Common myeloid progenitor, CD34-positive (primary cell): ENCODE measurements around the gene MYO1F.
A peak's percentile ranks its signal among the peaks of the same experiment; 100 is the strongest.

Experiments used
- CTCF ChIA-PET: fragments of 350-600 bp; sonication (Branson Sonifier 250); formaldehyde crosslinking; loops from one replicate; lab custom pipeline; 2021; ENCODE audit warnings: antibody characterized with exemption; lab: Charles Lee
- POLR2A ChIA-PET: fragments of 350-600 bp; sonication (Branson Sonifier 250); formaldehyde crosslinking; loops from one replicate; lab custom pipeline; 2021; ENCODE audit warnings: antibody characterized with exemption; lab: Charles Lee
- DNase-seq, 3 donors: peaks; one replicate each; pipeline versions ENCODE4 v3.0.0 to v3.0.0-alpha.2; 2013
- H3K27ac ChIP-seq, 2 experiments: 1 replicate in 1 of 2; 2 replicates in 1 of 2; pipeline ENCODE4 v1.7.0; 2013; ENCODE audit warnings: inconsistent platforms in 2 of 2, low read length in 2 of 2, mild to moderate bottlenecking in 2 of 2, low read depth in 1 of 2, moderate library complexity in 1 of 2; ENCODE audit not compliant: severe bottlenecking in 2 of 2, insufficient read depth in 1 of 2, poor library complexity in 1 of 2
- H3K27me3 ChIP-seq, 5 experiments: replicated peaks in 2 of 5; 1 replicate in 3 of 5; 2 replicates in 2 of 5; pipeline versions ENCODE4 v1.6.1 to v1.7.0; 2013; ENCODE audit warnings: low read length in 4 of 5, mild to moderate bottlenecking in 2 of 5, moderate library complexity in 2 of 5, inconsistent platforms in 1 of 5; ENCODE audit not compliant: insufficient read depth in 5 of 5, control insufficient read depth in 4 of 5
- H3K36me3 ChIP-seq, 4 experiments: 1 replicate in 2 of 4; 2 replicates in 2 of 4; pipeline versions ENCODE4 v1.6.1 to v1.7.0; 2013; ENCODE audit warnings: low read length in 3 of 4, control low read depth in 1 of 4, mild to moderate bottlenecking in 1 of 4; ENCODE audit not compliant: control insufficient read depth in 4 of 4, insufficient read depth in 4 of 4
- H3K4me1 ChIP-seq, 4 experiments: 1 replicate in 3 of 4; 2 replicates in 1 of 4; pipeline versions ENCODE4 v1.6.1 to v1.7.1; 2013; ENCODE audit warnings: low read length in 3 of 4, mild to moderate bottlenecking in 3 of 4, control low read depth in 1 of 4, inconsistent platforms in 1 of 4, moderate library complexity in 1 of 4; ENCODE audit not compliant: control insufficient read depth in 4 of 4, insufficient read depth in 4 of 4; ENCODE audit errors: control extremely low read depth in 1 of 4
- H3K4me3 ChIP-seq, 7 experiments: 1 replicate in 4 of 7; 2 replicates in 3 of 7; pipeline versions ENCODE4 v1.5.1 to v1.7.0; 2013; ENCODE audit warnings: mild to moderate bottlenecking in 7 of 7, low read length in 6 of 7, moderate library complexity in 6 of 7, inconsistent platforms in 2 of 7, low read depth in 2 of 7, control low read depth in 1 of 7; ENCODE audit not compliant: insufficient read depth in 4 of 7, control insufficient read depth in 1 of 7; ENCODE audit errors: extremely low read depth in 1 of 7
- H3K9me3 ChIP-seq, 5 experiments: 1 replicate in 4 of 5; 2 replicates in 1 of 5; pipeline versions ENCODE4 v1.6.1 to v1.7.1; 2013; ENCODE audit warnings: low read length in 4 of 5, mild to moderate bottlenecking in 2 of 5, inconsistent platforms in 1 of 5, low read depth in 1 of 5, moderate library complexity in 1 of 5; ENCODE audit not compliant: control insufficient read depth in 4 of 5, insufficient read depth in 2 of 5; ENCODE audit errors: control extremely low read depth in 1 of 5
- WGBS: methylation state at CpG from one replicate; pipeline ENCODE4 v1.1.5; 2013; ENCODE audit not compliant: insufficient coverage; 5-methylcytosine and 5-hydroxymethylcytosine counted together

MYO1F gene

GRCh38 chr19:8610936-8611300, 33.7 kb upstream of the MYO1F start:
- Histone ChIP-seq H3K27me3 (no peaks in the 10 kb centered on the region), H3K4me1 (peaks cover 0 to 37% (median 31%) of the 10 kb centered on the region in 4 experiments), H3K36me3 (peaks cover 0 to 3% (median 0%) of the 10 kb centered on the region in 4 experiments), H3K9me3 (no peaks in the 10 kb centered on the region), H3K4me3 (peak overlapping the region in 2 of 7 experiments; percentile 81 to 93), H3K27ac (no peak overlapping the region)
- DNase-seq = peak in 2 of 3 donors; percentile 37 to 63
- WGBS = no CpG with 5 or more reads among the region's 9 CpGs
- CTCF ChIA-PET = interaction anchor here (1.2 kb wide), 1 partner anchor 35 kb away, joined by 3 read pairs; no protein-coding TSS in a partner anchor
- POLR2A ChIA-PET = no interaction called here

DNA sequence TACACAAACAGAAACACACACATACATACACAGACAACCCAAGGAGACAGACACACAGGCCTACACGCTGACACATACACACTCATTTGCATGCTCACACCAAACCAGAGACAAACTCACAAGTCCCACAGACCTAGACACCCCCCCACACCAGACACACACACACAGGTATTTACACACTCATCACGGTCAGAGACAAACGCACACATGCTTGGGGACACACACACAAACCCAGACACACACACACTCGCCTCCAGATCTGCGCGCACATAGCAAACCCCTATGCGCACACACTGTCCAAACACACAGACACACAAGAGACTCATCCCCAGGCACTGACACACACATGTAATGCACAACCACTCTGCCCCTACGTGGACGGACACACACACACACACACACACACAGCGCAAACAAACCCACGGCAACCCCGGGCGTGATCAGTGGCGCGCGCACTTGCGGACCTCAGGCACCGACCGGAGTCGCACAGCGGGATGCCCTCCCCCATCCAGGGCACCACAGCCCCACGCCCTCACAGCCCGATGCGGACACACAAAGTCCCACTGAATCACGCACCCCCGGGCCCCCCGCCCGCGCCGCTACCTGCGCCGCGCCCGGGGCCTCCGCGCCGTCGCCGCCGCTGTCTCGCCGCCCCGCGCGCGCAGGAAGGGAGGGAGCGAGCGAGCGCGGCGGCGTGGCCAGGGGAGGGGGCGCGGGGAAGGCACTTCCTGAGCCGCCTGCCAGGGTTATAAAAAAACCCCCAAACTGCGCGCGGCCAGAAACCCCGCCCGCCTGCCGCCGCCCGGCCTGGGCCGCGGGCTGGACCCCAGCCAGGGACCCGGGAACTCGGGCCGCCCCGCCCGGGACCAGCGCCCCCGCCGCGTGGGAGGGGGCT, 33.0 kb upstream of the MYO1F start, which contains the start of gene ADAMTS10:
Gene ADAMTS10 (minus strand): TSS at position 675 of the 895 bp plus-strand sequence. CDS start 5,005 bp downstream, outside the sequence.
- no peaks in the 10 kb centered on the region for H3K9me3 ChIP-seq
- H3K4me1 ChIP-seq = peaks cover 0 to 35% (median 30%) of the 10 kb centered on the region in 4 experiments
- no peaks in the 10 kb centered on the region for H3K27me3 ChIP-seq
- WGBS = 0% methylated on average over 33 of the region's 74 CpGs
- peaks cover 0 to 6% (median 2%) of the 10 kb centered on the region in 4 experiments for H3K36me3 ChIP-seq
- H3K27ac ChIP-seq = no peak within 1 kb of the TSS
- ChIA-PET CTCF (no interaction called here), POLR2A (no interaction called here)
- peak within 1 kb of the TSS; percentile 28 to 93 (median 87) for H3K4me3 ChIP-seq
- peak; percentile 54 to 84 (median 71) for DNase-seq

GRCh38 chr19:8609279-8610040, 32.2 kb upstream of the MYO1F start:
- Histone ChIP-seq H3K9me3 (peaks cover 2 to 7% (median 5%) of the 10 kb centered on the region in 5 experiments), H3K4me3 (peak overlapping the region; percentile 28 to 93 (median 87)), H3K36me3 (peaks cover 0 to 14% (median 7%) of the 10 kb centered on the region in 4 experiments), H3K27ac (no peak overlapping the region), H3K27me3 (no peaks in the 10 kb centered on the region), H3K4me1 (peaks cover 0 to 35% (median 30%) of the 10 kb centered on the region in 4 experiments)
- POLR2A ChIA-PET = no interaction called here
- 0% methylated on average over 15 of the region's 47 CpGs for WGBS
- peak in 2 of 3 donors; percentile 42 to 74 for DNase-seq
- CTCF ChIA-PET = interaction anchor here (1.5 kb wide), 1 partner anchor 16 kb away, joined by 3 read pairs; no protein-coding TSS in a partner anchor

DNA sequence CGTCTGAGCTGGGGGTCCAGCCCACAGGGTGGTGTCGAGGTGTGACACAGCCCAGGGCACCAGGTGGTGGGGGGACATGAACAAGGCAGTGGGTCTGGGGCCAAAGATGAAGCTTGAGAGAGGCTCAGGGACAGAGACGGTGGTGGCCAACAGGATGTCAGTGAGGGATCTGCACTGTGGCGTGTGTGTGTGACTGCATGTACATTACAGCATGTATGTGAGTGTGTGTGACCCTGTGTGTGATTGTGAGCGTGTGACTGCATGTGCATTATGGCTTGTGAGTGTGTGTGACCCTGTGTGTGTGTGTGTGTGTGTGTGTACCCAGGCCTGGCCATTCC, 31.7 kb upstream of the MYO1F start:
- Histone ChIP-seq H3K4me3 (peak overlapping the region in 6 of 7 experiments; percentile 74 to 93 (median 87)), H3K27me3 (no peaks in the 10 kb centered on the region), H3K9me3 (peaks cover 2 to 7% (median 6%) of the 10 kb centered on the region in 5 experiments), H3K4me1 (peaks cover 0 to 35% (median 30%) of the 10 kb centered on the region in 4 experiments), H3K27ac (no peak overlapping the region), H3K36me3 (peaks cover 0 to 15% (median 8%) of the 10 kb centered on the region in 4 experiments)
- ChIA-PET POLR2A (no interaction called here), CTCF (interaction anchor here (1.5 to 2.1 kb wide), 2 partner anchors 15 to 27 kb away, joined by 3 to 13 read pairs; no protein-coding TSS in a partner anchor)
- DNase-seq = peak in 2 of 3 donors; percentile 33 to 62
- WGBS = 44% methylated on average over 4 of the region's 5 CpGs

GRCh38 chr19:8607386-8607785, 30.1 kb upstream of the MYO1F start:
- ChIA-PET POLR2A (interaction anchor here (0.7 kb wide), 1 partner anchor 27 kb away, joined by 4 read pairs; no protein-coding TSS in a partner anchor), CTCF (interaction anchor here (2.1 kb wide), 1 partner anchor 26 kb away, joined by 13 read pairs; no protein-coding TSS in a partner anchor)
- Histone ChIP-seq H3K27me3 (no peaks in the 10 kb centered on the region), H3K4me3 (no peak overlapping the region), H3K36me3 (peaks cover 3 to 26% (median 17%) of the 10 kb centered on the region in 4 experiments), H3K27ac (no peak overlapping the region), H3K9me3 (peaks cover 2 to 7% (median 6%) of the 10 kb centered on the region in 5 experiments), H3K4me1 (peaks cover 0 to 35% (median 30%) of the 10 kb centered on the region in 4 experiments)
- DNase-seq = no peak
- 89% methylated on average over 4 of the region's 4 CpGs for WGBS

GRCh38 chr19:8605514-8605913, 28.3 kb upstream of the MYO1F start:
- no peak overlapping the region for H3K4me3 ChIP-seq
- H3K4me1 ChIP-seq = peaks cover 0 to 27% (median 26%) of the 10 kb centered on the region in 4 experiments
- no peak overlapping the region for H3K27ac ChIP-seq
- CTCF ChIA-PET = interaction anchor here (1.7 kb wide), 1 partner anchor 9 kb away, joined by 4 read pairs; no protein-coding TSS in a partner anchor
- H3K36me3 ChIP-seq = peaks cover 14 to 38% (median 25%) of the 10 kb centered on the region in 4 experiments
- no peak for DNase-seq
- H3K27me3 ChIP-seq = no peaks in the 10 kb centered on the region
- WGBS = 94% methylated on average over 10 of the region's 17 CpGs
- POLR2A ChIA-PET = no interaction called here
- peaks cover 2 to 7% (median 6%) of the 10 kb centered on the region in 5 experiments for H3K9me3 ChIP-seq
